22Rv1 (cell line): ENCODE results near the gene LDB3.

Experiments used
- CTCF ChIP-seq: fragments of 450-650 bp; IDR thresholded peaks from 2 replicates; pipeline ENCODE4 v1.5.1; 2017; ENCODE audit warnings: mild to moderate bottlenecking
- ZFX ChIP-seq: fragments of 450-650 bp; IDR thresholded peaks from 2 replicates; pipeline ENCODE4 v1.6.1; 2017; ENCODE audit warnings: antibody characterized with exemption, borderline replicate concordance

DNA sequence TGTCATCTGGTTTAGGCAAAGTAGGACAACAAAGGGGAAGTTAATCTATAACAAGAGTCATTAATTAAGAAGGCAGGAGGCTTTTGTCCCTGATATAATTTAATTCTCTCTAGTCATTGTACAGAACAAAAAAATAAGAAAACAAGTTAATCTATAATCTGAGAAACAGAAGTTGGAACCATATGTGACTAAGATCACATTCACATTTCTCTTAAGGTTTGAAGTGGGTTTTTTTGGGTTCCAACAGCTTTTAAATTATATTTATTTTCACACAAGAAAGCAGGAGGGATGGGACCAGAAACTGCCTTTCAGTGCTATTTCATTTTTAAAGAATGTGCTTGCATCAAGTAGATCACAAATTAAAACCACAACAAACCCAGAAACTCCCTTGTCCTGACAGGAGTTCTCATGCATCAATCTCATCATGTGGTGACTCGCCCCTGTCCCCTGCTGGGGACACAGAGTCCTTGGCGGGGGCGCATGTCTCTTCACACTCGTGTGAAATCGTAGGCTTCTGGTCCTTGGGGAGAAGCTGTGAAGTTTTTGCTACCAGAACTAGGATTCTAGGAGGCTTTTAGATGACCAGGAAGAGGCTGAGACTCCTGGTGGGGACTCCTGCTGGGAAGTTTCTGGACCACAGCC lies 24.0 kb upstream of the LDB3 start:
- TF ChIP-seq CTCF (peak; percentile 23), ZFX (no peak)
